Thymus (tissue), 14 donors: ENCODE data around the gene ADCY3. TPM values are rescaled to one million over a fixed set of nuclear protein-coding genes. Genes with fewer than 3 reads are reported as not detected.

Experiments used
- DNase-seq, 9 donors: peaks; one replicate each; pipeline ENCODE4 v3.0.0-alpha.2; 2013; ENCODE audit warnings: low spot score in 9 of 9, low read depth in 6 of 9, missing footprints in 1 of 9
- H3K27ac ChIP-seq, 2 donors: one replicate each; pipeline ENCODE4 v1.5.1; 2013; ENCODE audit warnings: control low read depth in 1 of 2, low read depth in 1 of 2, low read length in 1 of 2, mild to moderate bottlenecking in 1 of 2, moderate library complexity in 1 of 2
- H3K27me3 ChIP-seq, 2 donors: one replicate each; pipeline ENCODE4 v1.5.1; 2013; ENCODE audit warnings: low read length in 1 of 2; ENCODE audit not compliant: control insufficient read depth in 2 of 2, insufficient read depth in 1 of 2
- H3K36me3 ChIP-seq, 2 donors: one replicate each; pipeline ENCODE4 v1.5.1; 2013; ENCODE audit warnings: low read length in 1 of 2, mild to moderate bottlenecking in 1 of 2, moderate library complexity in 1 of 2; ENCODE audit not compliant: control insufficient read depth in 2 of 2, insufficient read depth in 2 of 2
- H3K4me1 ChIP-seq, 2 donors: one replicate each; pipeline ENCODE4 v1.5.1; 2013; ENCODE audit warnings: low read length in 2 of 2; ENCODE audit not compliant: control insufficient read depth in 2 of 2, insufficient read depth in 2 of 2
- H3K4me3 ChIP-seq, 2 donors: one replicate each; pipeline ENCODE4 v1.5.1; 2013; ENCODE audit warnings: low read length in 2 of 2, control low read depth in 1 of 2, mild to moderate bottlenecking in 1 of 2
- H3K9me3 ChIP-seq, 2 donors: one replicate each; pipeline ENCODE4 v1.5.1; 2013; ENCODE audit warnings: low read length in 1 of 2, mild to moderate bottlenecking in 1 of 2; ENCODE audit not compliant: control insufficient read depth in 2 of 2, insufficient read depth in 1 of 2
- WGBS: extraction: QIAGEN DNeasy Blood & Tissue Kit; methylation state at CpG from one replicate; pipeline ENCODE4 v1.1.7; 2013; 5-methylcytosine and 5-hydroxymethylcytosine counted together
- long read RNA-seq, 10 donors: transcript quantifications; one replicate each; lab custom pipeline, GENCODE V29; 2026
- polyA plus RNA-seq: library from polyadenylated mRNA; stranded (reverse); fragments of 200-250 nt; gene quantifications from one replicate; pipeline ENCODE4 v1.2.3, GENCODE V29; 2013
- total RNA-seq: library from RNA; stranded (reverse); fragments of 120-200 nt; gene quantifications from one replicate; pipeline ENCODE4 v1.2.4, GENCODE V29; 2013
- donor health status: healthy.

Gene ADCY3
- 17.1 TPM for total RNA-seq
- polyA plus RNA-seq = 37.1 TPM
- long read RNA-seq, donor 1 = 0 reads
- long read RNA-seq, donor 2, partial matches to known transcripts = 10 of 10 reads
- long read RNA-seq, donor 2, other reads (novel, unspliced or antisense) = 0 of 10 reads
- long read RNA-seq, donor 3 = 0 reads
- long read RNA-seq, donor 4 = 0 reads
- long read RNA-seq, donor 5, partial matches to known transcripts = 0 of 1 reads
- long read RNA-seq, donor 5, other reads (novel, unspliced or antisense) = 0 of 1 reads
- long read RNA-seq, donor 6 = 0 reads
- long read RNA-seq, donor 7 = 0 reads
- long read RNA-seq, donor 8 = 0 reads
- long read RNA-seq, donor 9 = 0 reads
- long read RNA-seq, donor 10 = 0 reads

- H3K9me3 ChIP-seq = peaks cover 0 to 1% of the 10 kb centered on the region in 2 donors
- H3K4me3 ChIP-seq = peak within 1 kb of the TSS; percentile 40 to 66
- H3K27ac ChIP-seq = peak within 1 kb of the TSS in 1 of 2 donors; percentile 36
- under 1% methylated on average over 103 of the region's 103 CpGs for WGBS
- H3K27me3 ChIP-seq = peaks cover 0 to 18% of the 10 kb centered on the region in 2 donors
- H3K36me3 ChIP-seq = peaks cover 0 to 3% of the 10 kb centered on the region in 2 donors
- peaks cover 8 to 29% of the 10 kb centered on the region in 2 donors for H3K4me1 ChIP-seq
- DNase-seq = peak in 4 of 9 donors; percentile 30 to 63 (median 46)
Observed at GRCh38 chr2:24920098-24920808, at the start of gene ADCY3. ADCY3 (minus strand) TSS chr2:24920237; CDS start chr2:24918987, 1,250 bp downstream.

DNA sequence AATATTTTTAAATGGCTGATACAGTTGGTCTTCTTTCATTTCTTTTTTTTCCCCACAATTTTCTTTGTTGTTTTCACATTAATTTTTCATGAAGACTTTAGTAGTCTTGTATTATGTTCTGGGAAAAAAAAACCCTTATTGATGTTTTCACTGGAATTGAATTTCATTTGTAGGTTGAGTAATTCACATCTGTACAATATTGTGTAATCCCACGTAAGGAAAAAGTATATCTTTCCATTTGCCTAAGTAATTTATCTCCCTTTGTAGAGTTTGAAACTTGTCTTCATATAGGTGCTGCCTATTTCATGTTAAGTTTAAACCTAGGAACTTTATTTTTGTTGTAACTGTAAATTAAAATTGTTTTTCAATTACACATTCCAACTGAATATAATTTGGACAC lies 49.7 kb upstream of the ADCY3 start:
- H3K27ac ChIP-seq = no peak overlapping the region
- no peak overlapping the region for H3K4me3 ChIP-seq
- H3K36me3 ChIP-seq = peaks cover 6 to 21% of the 10 kb centered on the region in 2 donors
- H3K27me3 ChIP-seq = no peaks in the 10 kb centered on the region
- peaks cover 0 to 4% of the 10 kb centered on the region in 2 donors for H3K9me3 ChIP-seq
- WGBS = 93% methylated on average over 1 of the region's 1 CpG
- peaks cover 4 to 8% of the 10 kb centered on the region in 2 donors for H3K4me1 ChIP-seq
- DNase-seq = no peak

GRCh38 chr2:24961903-24962302 lies 41.9 kb upstream of the ADCY3 start:
- DNase-seq = no peak
- no peaks in the 10 kb centered on the region for H3K4me1 ChIP-seq
- no peak overlapping the region for H3K4me3 ChIP-seq
- 97% methylated on average over 1 of the region's 1 CpG for WGBS
- H3K27ac ChIP-seq = no peak overlapping the region
- peaks cover 35 to 69% of the 10 kb centered on the region in 2 donors for H3K36me3 ChIP-seq
- no peaks in the 10 kb centered on the region for H3K9me3 ChIP-seq
- no peaks in the 10 kb centered on the region for H3K27me3 ChIP-seq

DNA sequence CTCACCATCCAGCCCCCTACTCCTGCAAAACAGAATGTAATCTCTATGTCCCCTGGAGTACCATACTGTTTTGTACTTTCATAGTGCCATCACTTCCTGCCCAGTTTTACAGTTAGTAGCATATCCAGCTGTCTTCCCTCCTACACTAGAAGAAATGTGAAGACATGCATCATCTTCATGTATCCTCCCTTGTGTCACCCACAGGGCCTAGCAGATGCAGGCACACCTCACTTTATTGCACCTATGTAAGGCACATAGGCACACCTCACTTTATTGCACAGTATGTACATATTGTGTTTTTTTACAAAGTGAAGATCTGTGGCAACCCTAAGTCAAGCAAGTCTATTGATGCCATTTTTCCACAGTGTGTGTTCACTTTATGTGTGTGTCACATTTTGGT lies 39.7 kb upstream of the ADCY3 start:
- H3K27me3 ChIP-seq = no peaks in the 10 kb centered on the region
- DNase-seq = no peak
- H3K27ac ChIP-seq = no peak overlapping the region
- H3K4me1 ChIP-seq = no peaks in the 10 kb centered on the region
- H3K36me3 ChIP-seq = peaks cover 34 to 74% of the 10 kb centered on the region in 2 donors
- no peak overlapping the region for H3K4me3 ChIP-seq
- no peaks in the 10 kb centered on the region for H3K9me3 ChIP-seq

DNA sequence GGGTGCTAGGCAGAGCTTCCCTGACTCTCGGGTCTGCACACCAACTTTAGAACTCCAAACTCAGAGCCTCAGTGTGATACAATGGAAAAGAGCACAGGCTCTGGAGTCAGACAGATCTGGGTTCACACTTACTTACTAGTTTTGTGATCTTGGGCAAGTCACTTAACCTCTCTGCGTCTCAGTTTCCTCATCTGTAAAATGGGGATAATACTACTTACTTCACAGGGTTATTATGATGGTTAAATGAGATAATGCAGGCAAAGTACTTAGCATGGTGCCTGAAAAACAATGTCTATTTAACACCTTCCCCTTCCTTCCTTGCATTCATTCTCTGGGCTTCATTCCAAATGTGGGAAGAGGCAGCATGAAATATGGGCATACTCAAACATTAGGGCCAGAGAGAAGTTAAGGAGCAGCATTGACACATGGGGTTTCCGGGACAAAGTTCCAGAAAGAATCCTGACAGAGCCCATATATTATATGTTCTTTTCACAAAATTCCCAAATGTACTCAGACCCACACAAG lies 38.4 kb upstream of the ADCY3 start:
- Histone ChIP-seq H3K27ac (no peak overlapping the region), H3K4me3 (no peak overlapping the region), H3K36me3 (peaks cover 34 to 85% of the 10 kb centered on the region in 2 donors), H3K4me1 (no peaks in the 10 kb centered on the region), H3K9me3 (no peaks in the 10 kb centered on the region), H3K27me3 (no peaks in the 10 kb centered on the region)
- DNase-seq = no peak
- 98% methylated on average over 3 of the region's 3 CpGs for WGBS

GRCh38 chr2:24957976-24958375 lies 37.9 kb upstream of the ADCY3 start:
- no peak for DNase-seq
- Histone ChIP-seq H3K4me1 (no peaks in the 10 kb centered on the region), H3K27ac (no peak overlapping the region), H3K27me3 (no peaks in the 10 kb centered on the region), H3K9me3 (no peaks in the 10 kb centered on the region), H3K4me3 (no peak overlapping the region), H3K36me3 (peaks cover 34 to 80% of the 10 kb centered on the region in 2 donors)
- WGBS = 97% methylated on average over 2 of the region's 2 CpGs

DNA sequence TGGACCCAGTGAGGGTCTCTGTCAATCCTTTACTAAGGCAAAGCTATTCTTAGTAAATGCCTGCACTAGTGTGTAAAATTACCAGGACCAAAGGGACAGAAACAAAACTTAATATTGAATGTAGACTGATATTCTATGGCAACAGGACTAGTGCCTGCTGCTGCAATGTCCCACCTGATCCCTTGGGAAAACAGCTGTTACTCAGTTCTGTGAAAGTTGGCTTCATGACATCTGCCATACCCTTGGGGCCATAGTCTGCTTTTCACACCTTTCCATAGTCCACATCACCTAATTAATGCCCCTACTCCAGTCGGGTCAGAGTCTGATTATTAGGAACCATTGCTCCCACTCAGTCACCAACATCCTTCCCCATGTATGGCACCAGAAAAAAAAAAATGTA lies 37.2 kb upstream of the ADCY3 start:
- WGBS = 95% methylated on average over 1 of the region's 1 CpG
- H3K36me3 ChIP-seq = peaks cover 33 to 80% of the 10 kb centered on the region in 2 donors

GRCh38 chr2:24955921-24956320 lies 35.9 kb upstream of the ADCY3 start:
- DNase-seq = no peak
- Histone ChIP-seq H3K27me3 (no peaks in the 10 kb centered on the region), H3K9me3 (no peaks in the 10 kb centered on the region), H3K4me3 (no peak overlapping the region), H3K36me3 (peaks cover 25 to 79% of the 10 kb centered on the region in 2 donors), H3K27ac (no peak overlapping the region), H3K4me1 (no peaks in the 10 kb centered on the region)

More for the DNA sequence above, 37.2 kb upstream of the ADCY3 start:
- no peaks in the 10 kb centered on the region for H3K27me3 ChIP-seq
- H3K4me1 ChIP-seq = no peaks in the 10 kb centered on the region
- H3K9me3 ChIP-seq = no peaks in the 10 kb centered on the region
- no peak for DNase-seq
- H3K27ac ChIP-seq = no peak overlapping the region
- H3K4me3 ChIP-seq = no peak overlapping the region

DNA sequence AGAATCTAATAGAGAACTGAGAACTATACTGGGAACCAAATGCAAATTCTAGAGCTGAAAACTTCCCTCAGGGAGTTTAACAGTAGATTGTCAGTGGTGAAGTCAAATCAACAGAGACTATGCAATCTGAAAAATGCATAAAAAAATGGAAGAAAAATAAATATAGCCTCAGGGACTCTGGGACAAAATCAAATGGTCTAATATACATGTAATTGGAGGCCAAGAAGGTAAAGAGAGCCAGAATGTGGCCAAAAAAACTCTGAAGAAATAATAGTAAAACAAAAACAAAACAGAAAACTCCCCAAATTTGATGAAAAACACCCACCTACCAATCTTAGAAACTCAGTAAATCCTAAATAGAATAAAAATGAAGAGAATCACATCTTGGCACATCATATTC lies 35.2 kb upstream of the ADCY3 start:
- H3K4me3 ChIP-seq = no peak overlapping the region
- no peaks in the 10 kb centered on the region for H3K9me3 ChIP-seq
- no peak for DNase-seq
- H3K27me3 ChIP-seq = no peaks in the 10 kb centered on the region
- H3K36me3 ChIP-seq = peaks cover 23 to 75% of the 10 kb centered on the region in 2 donors
- no peaks in the 10 kb centered on the region for H3K4me1 ChIP-seq
- no peak overlapping the region for H3K27ac ChIP-seq
